Ishikawa (cell line): ENCODE data around the gene DNAJC5.

Source experiments
- CEBPB ChIP-seq: IDR thresholded peaks from 2 replicates; pipeline ENCODE4 v1.6.1; 2012
- CREB1 ChIP-seq: IDR thresholded peaks from 2 replicates; pipeline ENCODE4 v1.6.1; 2012; ENCODE audit warnings: low read depth
- EGR1 ChIP-seq: IDR thresholded peaks from 2 replicates; pipeline ENCODE4 v1.6.1; 2012
- EP300 ChIP-seq: IDR thresholded peaks from 2 replicates; pipeline ENCODE4 v1.6.1; 2012; ENCODE audit warnings: borderline replicate concordance
- FOXM1 ChIP-seq: IDR thresholded peaks from 2 replicates; pipeline ENCODE4 v1.6.1; 2012; ENCODE audit warnings: low read depth, borderline replicate concordance
- MAX ChIP-seq: IDR thresholded peaks from 2 replicates; pipeline ENCODE4 v1.6.1; 2012
- NFIC ChIP-seq: IDR thresholded peaks from 2 replicates; pipeline ENCODE4 v1.6.1; 2012
- RAD21 ChIP-seq: IDR thresholded peaks from 2 replicates; pipeline ENCODE4 v1.6.1; 2012; ENCODE audit warnings: low read depth
- REST ChIP-seq: IDR thresholded peaks from 2 replicates; pipeline ENCODE4 v1.6.1; 2012; ENCODE audit warnings: low read depth, mild to moderate bottlenecking
- TAF1 ChIP-seq: IDR thresholded peaks from 2 replicates; pipeline ENCODE4 v1.6.1; 2012; ENCODE audit warnings: low read depth, mild to moderate bottlenecking
- TCF12 ChIP-seq: IDR thresholded peaks from 2 replicates; pipeline ENCODE4 v1.6.1; 2012; ENCODE audit warnings: low read depth
- TEAD4 ChIP-seq: IDR thresholded peaks from 2 replicates; pipeline ENCODE4 v1.6.1; 2012
- USF1 ChIP-seq: IDR thresholded peaks from 2 replicates; pipeline ENCODE4 v1.6.1; 2012
- YY1 ChIP-seq: IDR thresholded peaks from 2 replicates; pipeline ENCODE4 v1.6.1; 2012; ENCODE audit warnings: low read depth
- ZBTB7A ChIP-seq: IDR thresholded peaks from 2 replicates; pipeline ENCODE4 v1.6.1; 2012; ENCODE audit warnings: low read depth

The DNAJC5 gene

GRCh38 chr20:63897978-63898561 lies 3.1 kb downstream of the DNAJC5 start:
- no peak for TF ChIP-seq REST
- TF ChIP-seq ZBTB7A: no peak
- no peak for TF ChIP-seq CEBPB
- TF ChIP-seq YY1: no peak
- TF ChIP-seq EGR1: no peak
- TF ChIP-seq TAF1: no peak
- no peak for TF ChIP-seq EP300
- TF ChIP-seq TCF12: no peak

GRCh38 chr20:63898882-63899558 lies 4.1 kb downstream of the DNAJC5 start:
- no peak for TF ChIP-seq RAD21

GRCh38 chr20:63900413-63900812 lies 5.5 kb downstream of the DNAJC5 start:
- TF ChIP-seq TEAD4 (no peak), ZBTB7A (no peak), CREB1 (no peak), TCF12 (no peak), NFIC (no peak), TAF1 (no peak), RAD21 (no peak), USF1 (no peak), EGR1 (no peak), MAX (no peak), FOXM1 (no peak), EP300 (no peak), CEBPB (no peak), YY1 (no peak), REST (no peak)

GRCh38 chr20:63903796-63904561 lies 9.1 kb downstream of the DNAJC5 start:
- TF ChIP-seq EP300: no peak
- TF ChIP-seq RAD21: no peak
- no peak for TF ChIP-seq CREB1
- TF ChIP-seq CEBPB: no peak
- no peak for TF ChIP-seq ZBTB7A
- TF ChIP-seq FOXM1: no peak
- TF ChIP-seq YY1: no peak
- TF ChIP-seq TCF12: no peak
- TF ChIP-seq EGR1: no peak
- no peak for TF ChIP-seq NFIC
- TF ChIP-seq USF1: no peak
- no peak for TF ChIP-seq REST
- no peak for TF ChIP-seq MAX
- TF ChIP-seq TAF1: no peak
- TF ChIP-seq TEAD4: no peak
